Measurements from ENCODE around the gene SNN. TPM values are rescaled to one million over a fixed set of nuclear protein-coding genes. Genes with fewer than 3 reads are reported as not detected.

Gene SNN
- total and polyA plus RNA-seq, 2 donors (not counting 1 experiment from before 2014, with no cell fraction given): 55.4 to 63.3 TPM

GRCh38 chr16:11675561-11676511 lies 7.6 kb downstream of the SNN start:
- peak overlapping the region; percentile 67 for H3K4me2 ChIP-seq (replicated peaks; ENCODE audit: low read depth, low read length, poor library complexity, severe bottlenecking)

More at GRCh38 chr16:11675561-11676511, 7.6 kb downstream of the SNN start:
- no peak overlapping the region for H3K4me3 ChIP-seq (ENCODE audit: control extremely low read depth in 1 of 5, extremely low read depth in 1 of 5, insufficient read depth in 1 of 5, low read depth in 2 of 5, low read length in 4 of 5)
- ATAC-seq (ENCODE audit: low read depth) (no peak), DNase-seq (no peak)
- no peaks in the 10 kb centered on the region for H3K9me3 Mint-ChIP-seq (ENCODE audit: insufficient read depth)
- peaks cover 0 to 58% of the 10 kb centered on the region in 2 experiments for H3K36me3 ChIP-seq (replicated peaks in 1 of 2; ENCODE audit: control extremely low read depth in 1 of 2, control insufficient read depth in 1 of 2, extremely low read depth in 1 of 2, insufficient read depth in 2 of 2, low read length in 1 of 2)
- H3K79me2 ChIP-seq (ENCODE audit: control insufficient read depth, insufficient read depth, low read length): peaks cover 94% of the 10 kb centered on the region
- H2AFZ ChIP-seq (ENCODE audit: insufficient read depth, low read depth, low read length, poor library complexity, severe bottlenecking): no peak overlapping the region
- WGBS (ENCODE audit: insufficient coverage): 95% methylated on average over 42 of the region's 42 CpGs
- POLR2A ChIA-PET: interaction anchor here (0.6 kb wide), 1 partner anchor 45 kb away, joined by 10 read pairs; no protein-coding TSS in a partner anchor
- peak overlapping the region; percentile 32 for H3K27ac Mint-ChIP-seq
- TF ChIP-seq CTCF (IDR thresholded peaks at IDR 0.05) (no peak), EZH2 (IDR thresholded peaks at IDR 0.05; ENCODE audit: borderline replicate concordance, insufficient read depth, low read depth, low read length, poor library complexity, severe bottlenecking) (no peak)
- H3K27me3 ChIP-seq (replicated peaks in 1 of 4; ENCODE audit: control extremely low read depth in 1 of 4, control insufficient read depth in 3 of 4, insufficient read depth in 4 of 4, low read length in 3 of 4): no peaks in the 10 kb centered on the region
- H3K9ac ChIP-seq (ENCODE audit: low read length): no peak overlapping the region
- H3K27ac ChIP-seq (ENCODE audit: low read length in 2 of 2): peak overlapping the region; percentile 62 to 99
- intact Hi-C loops (cut with micrococcal nuclease): loop anchor here (5.0 kb wide), 1 partner anchor 36 kb away; no protein-coding TSS in a partner anchor
- H4K20me1 ChIP-seq (ENCODE audit: control insufficient read depth, insufficient read depth, low read length, poor library complexity, severe bottlenecking): peaks cover 84% of the 10 kb centered on the region
- H3K27me3 Mint-ChIP-seq: no peaks in the 10 kb centered on the region
- CTCF ChIA-PET: interaction anchor here (0.6 to 1.9 kb wide), 4 partner anchors 33 to 268 kb away, joined by 3 to 6 read pairs (median 4); no protein-coding TSS in a partner anchor
- peaks cover 0 to 2% (median 0%) of the 10 kb centered on the region in 3 donors for H3K9me3 ChIP-seq (ENCODE audit: control extremely low read depth in 1 of 3, control insufficient read depth in 2 of 3, insufficient read depth in 1 of 3, low read length in 2 of 3)
- peak overlapping the region; percentile 87 for H3K4me3 Mint-ChIP-seq
- peaks cover 93 to 100% of the 10 kb centered on the region in 2 donors for H3K4me1 ChIP-seq (ENCODE audit: control insufficient read depth in 2 of 2, insufficient read depth in 2 of 2, low read length in 2 of 2)
- H3K4me1 Mint-ChIP-seq: peaks cover 98% of the 10 kb centered on the region

Measured in B cell (primary cell).